H1 (cell line): ENCODE data around the gene TGFB1I1. TPM values are rescaled to one million over a fixed set of nuclear protein-coding genes. Genes with fewer than 3 reads are reported as not detected.
A peak's percentile ranks its signal among the peaks of the same experiment; 100 is the strongest.

Experiments
- CTCF ChIA-PET: fragments of 300-600 bp; sonication (Branson Sonifier 250); formaldehyde crosslinking; loops from one replicate; lab custom pipeline; 2021; ENCODE audit not compliant: partially characterized antibody; lab: Charles Lee
- POLR2A ChIA-PET: fragments of 300-600 bp; sonication (Branson Sonifier 250); formaldehyde crosslinking; loops from one replicate; lab custom pipeline; 2021; ENCODE audit warnings: inconsistent platforms; ENCODE audit not compliant: partially characterized antibody; lab: Charles Lee
- DNase-seq, 2 experiments: peaks; one replicate each; pipeline versions ENCODE4 v3.0.0 to v3.0.0-alpha.2; 2010 to 2022; ENCODE audit warnings: low spot score in 2 of 2, low read depth in 1 of 2, mixed read lengths in 1 of 2
- FAIRE-seq: peaks from 2 replicates; lab custom pipeline; 2011; peaks lifted over from hg19 to GRCh38; lab: Jason Lieb, UNC
- H2AFZ ChIP-seq: 2 replicates; pipeline ENCODE4 v1.8.1; 2012; ENCODE audit warnings: low read length, inconsistent platforms
- H2AK5ac ChIP-seq: 2 replicates; pipeline ENCODE4 v1.6.1; 2013; ENCODE audit warnings: low read depth, low read length
- H2BK120ac ChIP-seq: replicated peaks from 2 replicates; pipeline ENCODE3; 2013; ENCODE audit warnings: low read depth, low read length, inconsistent platforms
- H2BK12ac ChIP-seq: 2 replicates; pipeline ENCODE4 v1.6.1; 2013; ENCODE audit warnings: low read depth, low read length
- H2BK15ac ChIP-seq: 2 replicates; pipeline ENCODE4 v1.6.1; 2013; ENCODE audit warnings: low read length
- H2BK20ac ChIP-seq: 2 replicates; pipeline ENCODE4 v1.6.1; 2013; ENCODE audit warnings: low read length
- H2BK5ac ChIP-seq: 2 replicates; pipeline ENCODE4 v1.6.1; 2013; ENCODE audit warnings: low read depth, low read length
- H3K14ac ChIP-seq: 2 replicates; pipeline ENCODE4 v1.6.1; 2013; ENCODE audit warnings: inconsistent platforms; ENCODE audit not compliant: insufficient read length
- H3K18ac ChIP-seq: 2 replicates; pipeline ENCODE4 v1.6.1; 2013; ENCODE audit warnings: low read length; ENCODE audit errors: extremely low read depth
- H3K23ac ChIP-seq: 2 replicates; pipeline ENCODE4 v1.6.1; 2013; ENCODE audit warnings: inconsistent platforms; ENCODE audit not compliant: insufficient read length
- H3K23me2 ChIP-seq: 2 replicates; pipeline ENCODE4 v1.6.1; 2013; ENCODE audit warnings: low read depth, low read length
- H3K27ac ChIP-seq: 2 replicates; pipeline ENCODE4 v1.6.1; 2011; ENCODE audit warnings: low read depth, low read length, inconsistent platforms
- H3K27me3 ChIP-seq, 4 experiments: replicated peaks in 1 of 4; 1 replicate in 1 of 4; 2 replicates in 3 of 4; pipeline versions ENCODE4 v1.6.1 to v1.8.1; 2011 to 2013; ENCODE audit warnings: low read length in 3 of 4, mild to moderate bottlenecking in 3 of 4, inconsistent platforms in 2 of 4, mixed read lengths in 2 of 4, moderate library complexity in 1 of 4; ENCODE audit not compliant: control insufficient read depth in 3 of 4, insufficient read depth in 3 of 4; ENCODE audit errors: extremely low read depth in 1 of 4
- H3K36me3 ChIP-seq, 4 experiments: 2 replicates each; pipeline versions ENCODE4 v1.6.1 to v1.8.1; 2011 to 2013; ENCODE audit warnings: mild to moderate bottlenecking in 4 of 4, low read length in 3 of 4, moderate library complexity in 2 of 4, control low read depth in 1 of 4, inconsistent platforms in 1 of 4; ENCODE audit not compliant: insufficient read depth in 4 of 4, control insufficient read depth in 2 of 4
- H3K4ac ChIP-seq: replicated peaks from 2 replicates; pipeline ENCODE3; 2013; ENCODE audit warnings: low read length, low read depth, mixed read lengths, inconsistent platforms; ENCODE audit not compliant: insufficient read length
- H3K4me1 ChIP-seq, 4 experiments: replicated peaks in 1 of 4; 1 replicate in 1 of 4; 2 replicates in 3 of 4; pipeline versions ENCODE4 v1.6.1 to v1.8.1; 2011 to 2013; ENCODE audit warnings: low read length in 3 of 4, inconsistent platforms in 2 of 4, mixed read lengths in 1 of 4; ENCODE audit not compliant: insufficient read depth in 4 of 4, control insufficient read depth in 3 of 4
- H3K4me2 ChIP-seq, 2 experiments: 2 replicates each; pipeline versions ENCODE4 v1.6.1 to v1.8.1; 2011 to 2013; ENCODE audit warnings: low read depth in 2 of 2, low read length in 2 of 2, control low read depth in 1 of 2, inconsistent platforms in 1 of 2, mild to moderate bottlenecking in 1 of 2; ENCODE audit not compliant: insufficient read depth in 1 of 2
- H3K4me3 ChIP-seq, 4 experiments: fragments of 200-600, 300-600 bp in 1 of 4; sonication (generic), shearing (Covaris generic), sonication (Bioruptor Twin) in 1 of 4; 2 replicates each; pipeline versions ENCODE4 v1.5.1 to v1.8.1; 2011 to 2016; ENCODE audit warnings: low read length in 4 of 4, low read depth in 3 of 4, control low read depth in 2 of 4, inconsistent platforms in 2 of 4, mild to moderate bottlenecking in 2 of 4, mixed read lengths in 1 of 4, moderate library complexity in 1 of 4; ENCODE audit not compliant: insufficient read depth in 2 of 4; ENCODE audit errors: extremely low read depth in 1 of 4
- H3K56ac ChIP-seq: replicated peaks from 2 replicates; pipeline ENCODE3; 2013; ENCODE audit warnings: low read depth, mild to moderate bottlenecking, mixed read lengths, low read length, inconsistent platforms; ENCODE audit not compliant: insufficient read length
- H3K79me1 ChIP-seq: 2 replicates; pipeline ENCODE4 v1.6.1; 2013; ENCODE audit warnings: low read depth, low read length, control low read depth
- H3K79me2 ChIP-seq, 2 experiments: 2 replicates each; pipeline versions ENCODE4 v1.6.1 to v1.8.1; 2012 to 2013; ENCODE audit warnings: low read length in 2 of 2, mild to moderate bottlenecking in 2 of 2, inconsistent platforms in 1 of 2; ENCODE audit not compliant: insufficient read depth in 2 of 2, control insufficient read depth in 1 of 2
- H3K9ac ChIP-seq, 4 experiments: replicated peaks in 1 of 4; 1 replicate in 1 of 4; 2 replicates in 3 of 4; pipeline versions ENCODE4 v1.6.1 to v1.8.1; 2011 to 2013; ENCODE audit warnings: low read depth in 3 of 4, low read length in 3 of 4, control low read depth in 2 of 4, mild to moderate bottlenecking in 2 of 4, moderate library complexity in 2 of 4, inconsistent platforms in 1 of 4; ENCODE audit errors: extremely low read depth in 1 of 4
- H3K9me3 ChIP-seq, 2 experiments: 2 replicates each; pipeline versions ENCODE4 v1.6.1 to v1.8.1; 2012 to 2013; ENCODE audit warnings: mild to moderate bottlenecking in 2 of 2, moderate library complexity in 2 of 2, control low read depth in 1 of 2, inconsistent platforms in 1 of 2, low read depth in 1 of 2, low read length in 1 of 2, mixed read lengths in 1 of 2; ENCODE audit not compliant: insufficient read depth in 2 of 2
- H4K20me1 ChIP-seq, 2 experiments: replicated peaks in 1 of 2; 2 replicates each; pipeline versions ENCODE3 to v1.8.1; 2011 to 2013; ENCODE audit warnings: inconsistent platforms in 2 of 2, low read length in 2 of 2, mild to moderate bottlenecking in 1 of 2; ENCODE audit not compliant: insufficient read depth in 2 of 2, control insufficient read depth in 1 of 2
- H4K5ac ChIP-seq: 2 replicates; pipeline ENCODE4 v1.6.1; 2013; ENCODE audit warnings: low read length, low read depth, mixed read lengths, inconsistent platforms; ENCODE audit not compliant: insufficient read length
- H4K8ac ChIP-seq: 2 replicates; pipeline ENCODE4 v1.8.0; 2013; ENCODE audit warnings: mild to moderate bottlenecking, moderate library complexity, low read length, inconsistent platforms; ENCODE audit not compliant: insufficient read depth; ENCODE audit errors: extremely low read depth
- H4K91ac ChIP-seq: replicated peaks from 2 replicates; pipeline ENCODE3; 2013; ENCODE audit warnings: low read length, mixed read lengths, inconsistent platforms; ENCODE audit not compliant: insufficient read length
- ASH2L ChIP-seq: fragments of 200-600, 300-600 bp; sonication (generic); IDR thresholded peaks from one replicate; pipeline ENCODE4 v1.7.1; 2017; ENCODE audit warnings: low read length
- CHD1 ChIP-seq: IDR thresholded peaks from 2 replicates; pipeline ENCODE4 v1.6.1; 2012; ENCODE audit warnings: low read depth, low read length, improper control_type of control experiment
- E2F6 ChIP-seq: IDR thresholded peaks from 2 replicates; pipeline ENCODE4 v1.6.1; 2012; ENCODE audit warnings: inconsistent platforms
- EZH2 ChIP-seq: fragments of 200-600 bp; sonication (generic); IDR thresholded peaks from 2 replicates; pipeline ENCODE4 v1.7.1; 2012; ENCODE audit warnings: low read depth, mild to moderate bottlenecking, moderate library complexity, low read length, inconsistent platforms; ENCODE audit not compliant: severe bottlenecking
- HDAC6 ChIP-seq: IDR thresholded peaks from one replicate; pipeline ENCODE4 v1.7.1; 2012; ENCODE audit warnings: low read depth, mild to moderate bottlenecking, inconsistent platforms, low read length, moderate library complexity
- MAFK ChIP-seq: IDR thresholded peaks from 2 replicates; pipeline ENCODE4 v1.6.1; 2012; ENCODE audit warnings: low read depth, mild to moderate bottlenecking, improper control_type of control experiment, low read length
- TAF7 ChIP-seq: optimal IDR thresholded peaks from 2 replicates; pipeline ENCODE3; 2011; ENCODE audit warnings: low read depth, mild to moderate bottlenecking, inconsistent platforms, low read length, moderate library complexity, borderline replicate concordance
- TCF12 ChIP-seq: IDR thresholded peaks from 2 replicates; pipeline ENCODE4 v1.6.1; 2011; ENCODE audit warnings: low read depth, mild to moderate bottlenecking, low read length
- WGBS, 2 experiments: shearing (Covaris generic) in 1 of 2; methylation state at CpG; one replicate each; pipeline versions ENCODE4 v1.1.6 to v1.1.7; 2013 to 2015; ENCODE audit warnings: low lambda C conversion rate in 2 of 2, mixed read lengths in 2 of 2, inconsistent platforms in 1 of 2, low coverage in 1 of 2, missing lambda C conversion rate in 1 of 2; ENCODE audit not compliant: insufficient replicate concordance in 2 of 2, insufficient coverage in 1 of 2, insufficient read length in 1 of 2; ENCODE audit errors: extremely low coverage in 1 of 2, missing lambda C conversion rate in 1 of 2; 5-methylcytosine and 5-hydroxymethylcytosine counted together
- long read RNA-seq, 2 experiments: library from RNA in 1 of 2; library from capped mRNA in 1 of 2; stranded (forward); transcript quantifications; one replicate each; pipeline ENCODE4 v2.0.0, GENCODE V29; 2021; ENCODE audit warnings: inconsistent platforms in 1 of 2
- polyA minus RNA-seq, 3 experiments: library from RNA; depleted of rRNA, polyadenylated mRNA; stranded (reverse); fragments of >200 nt; gene quantifications; 1 replicate in 2 of 3; 2 replicates in 1 of 3; pipeline ENCODE4 v1.2.3, GENCODE V29; 2011
- polyA plus RNA-seq, 7 experiments: library from polyadenylated mRNA; depleted of rRNA in 3 of 7; stranded (reverse) in 5 of 7; unstranded in 2 of 7; fragments of >200 nt in 5 of 7; fragments of 200-250 nt in 2 of 7; gene quantifications; 1 replicate in 5 of 7; 2 replicates in 1 of 7; 4 replicates in 1 of 7; pipeline versions ENCODE4 v1.2.1 to v1.2.3, GENCODE V29; 2011 to 2013; ENCODE audit warnings: missing spikeins in 2 of 7, mixed read lengths in 2 of 7
- total RNA-seq: library from RNA; stranded (reverse); fragmentation: NEBNext Ultra II Directional; extraction: Animal tissue kit (Norgen Biotek cat#: 25700); gene quantifications from 2 replicates; pipeline ENCODE4 v1.2.1, GENCODE V29; 2021

Gene TGFB1I1
- 5.8 and 7.0 TPM in 2 replicates for total RNA-seq
- polyA plus RNA-seq (2011; rRNA removed) = 4.8 and 5.6 TPM in 2 replicates
- 2.8 TPM for polyA plus RNA-seq (2011; cell fraction: cytosol; rRNA removed)
- 5.2 TPM for polyA plus RNA-seq (2011; cell fraction: nucleus; rRNA removed)
- polyA plus RNA-seq (2012, experiment 1 of 2) = 3.1 to 6.8 TPM (median 6.4 TPM) in 4 replicates
- polyA plus RNA-seq (2012, experiment 2 of 2) = 6.7 TPM
- 5.6 TPM for polyA plus RNA-seq (2013, experiment 1 of 2)
- 5.3 TPM for polyA plus RNA-seq (2013, experiment 2 of 2)
- polyA minus RNA-seq (2011; rRNA and poly(A)+ RNA removed) = 1.4 and 3.4 TPM in 2 replicates
- polyA minus RNA-seq (2011; cell fraction: cytosol; rRNA and poly(A)+ RNA removed) = 4.8 TPM
- polyA minus RNA-seq (2011; cell fraction: nucleus; rRNA and poly(A)+ RNA removed) = 5.4 TPM
- long read RNA-seq, experiment 1, partial matches to known transcripts = 4 of 8 reads
- long read RNA-seq, experiment 1, other reads (novel, unspliced or antisense) = 1 of 8 reads
- long read RNA-seq, experiment 2, partial matches to known transcripts = 2 of 2 reads
- long read RNA-seq, experiment 2, other reads (novel, unspliced or antisense) = 0 of 2 reads

- no peak within 1 kb of the TSS for H2BK5ac ChIP-seq
- peak within 1 kb of the TSS; percentile 68; the same call in 1 of the 2 replicates for H2BK12ac ChIP-seq
- peak in 1 of 2 experiments; percentile 64 for DNase-seq
- no peak within 1 kb of the TSS for H3K27ac ChIP-seq
- H3K23ac ChIP-seq = no peak within 1 kb of the TSS
- H3K4ac ChIP-seq = no peak within 1 kb of the TSS
- no peaks in the 10 kb centered on the region for H3K79me2 ChIP-seq
- CTCF ChIA-PET = interaction anchor here (0.7 kb wide), 1 partner anchor 12 kb away, joined by 4 read pairs; no protein-coding TSS in a partner anchor
- peak within 1 kb of the TSS; percentile 27 for H3K14ac ChIP-seq
- peak within 1 kb of the TSS; percentile 83 for H3K18ac ChIP-seq
- H2BK120ac ChIP-seq = no peak within 1 kb of the TSS
- no peak within 1 kb of the TSS for H2BK20ac ChIP-seq
- H2BK15ac ChIP-seq = peak within 1 kb of the TSS; percentile 88; the same call in 1 of the 2 replicates
- H2AFZ ChIP-seq = peak within 1 kb of the TSS; percentile 54
- H4K5ac ChIP-seq = no peak within 1 kb of the TSS
- no peak within 1 kb of the TSS for H2AK5ac ChIP-seq
- no peaks in the 10 kb centered on the region for H3K79me1 ChIP-seq
- H4K8ac ChIP-seq = peak within 1 kb of the TSS; percentile 1
- H3K27me3 ChIP-seq = peaks cover 2 to 38% (median 31%) of the 10 kb centered on the region in 4 experiments
- FAIRE-seq = no peak
- no peaks in the 10 kb centered on the region for H3K36me3 ChIP-seq
- no peaks in the 10 kb centered on the region for H3K9me3 ChIP-seq
- H3K4me3 ChIP-seq = peak within 1 kb of the TSS; percentile 44 to 78 (median 62)
- peaks cover 0 to 3% of the 10 kb centered on the region in 2 experiments for H4K20me1 ChIP-seq
- peaks cover 13% of the 10 kb centered on the region; the same call in 1 of the 2 replicates for H3K23me2 ChIP-seq
- no peak within 1 kb of the TSS for H3K56ac ChIP-seq
- POLR2A ChIA-PET = interaction anchor here (0.9 to 1.5 kb wide), 4 partner anchors 10 to 36 kb away, joined by 3 to 8 read pairs (median 4); partner anchors contain the start of gene RUSF1
- H3K4me2 ChIP-seq = peak within 1 kb of the TSS; percentile 67 to 68
- peak within 1 kb of the TSS in 1 of 4 experiments; percentile 31; a peak in 2 of 7 replicates for H3K9ac ChIP-seq
- H3K4me1 ChIP-seq = peaks cover 0 to 10% (median 3%) of the 10 kb centered on the region in 4 experiments; a peak in 5 of 7 replicates
- peak within 1 kb of the TSS; percentile 85 for H4K91ac ChIP-seq
- 2% methylated on average over 31 of the region's 63 CpGs; no CpG with 5 or more reads in 1 of the 2 experiments for WGBS, 2 experiments
- TF ChIP-seq E2F6 = no peak
- TF ChIP-seq EZH2 = no peak
- TF ChIP-seq MAFK = no peak
- no peak for TF ChIP-seq HDAC6
- TF ChIP-seq TCF12 = no peak
- peak; percentile 80 for TF ChIP-seq ASH2L
- TF ChIP-seq CHD1 = no peak
- peak; percentile 43 for TF ChIP-seq TAF7
Measured at GRCh38 chr16:31471875-31472708, at the start of gene TGFB1I1. Gene TGFB1I1 (plus strand): TSS chr16:31472152. CDS start chr16:31472189, 37 bp downstream.
